GM18867 (cell line): ENCODE measurements around the gene UQCR11.

Experiments
- ATAC-seq: cut with Tn5 transposase; IDR thresholded peaks from one replicate; pipeline ENCODE4 v1.9.1; 2021; ENCODE audit warnings: mild to moderate bottlenecking, moderate library complexity; ENCODE audit not compliant: unreplicated experiment

Gene UQCR11

DNA sequence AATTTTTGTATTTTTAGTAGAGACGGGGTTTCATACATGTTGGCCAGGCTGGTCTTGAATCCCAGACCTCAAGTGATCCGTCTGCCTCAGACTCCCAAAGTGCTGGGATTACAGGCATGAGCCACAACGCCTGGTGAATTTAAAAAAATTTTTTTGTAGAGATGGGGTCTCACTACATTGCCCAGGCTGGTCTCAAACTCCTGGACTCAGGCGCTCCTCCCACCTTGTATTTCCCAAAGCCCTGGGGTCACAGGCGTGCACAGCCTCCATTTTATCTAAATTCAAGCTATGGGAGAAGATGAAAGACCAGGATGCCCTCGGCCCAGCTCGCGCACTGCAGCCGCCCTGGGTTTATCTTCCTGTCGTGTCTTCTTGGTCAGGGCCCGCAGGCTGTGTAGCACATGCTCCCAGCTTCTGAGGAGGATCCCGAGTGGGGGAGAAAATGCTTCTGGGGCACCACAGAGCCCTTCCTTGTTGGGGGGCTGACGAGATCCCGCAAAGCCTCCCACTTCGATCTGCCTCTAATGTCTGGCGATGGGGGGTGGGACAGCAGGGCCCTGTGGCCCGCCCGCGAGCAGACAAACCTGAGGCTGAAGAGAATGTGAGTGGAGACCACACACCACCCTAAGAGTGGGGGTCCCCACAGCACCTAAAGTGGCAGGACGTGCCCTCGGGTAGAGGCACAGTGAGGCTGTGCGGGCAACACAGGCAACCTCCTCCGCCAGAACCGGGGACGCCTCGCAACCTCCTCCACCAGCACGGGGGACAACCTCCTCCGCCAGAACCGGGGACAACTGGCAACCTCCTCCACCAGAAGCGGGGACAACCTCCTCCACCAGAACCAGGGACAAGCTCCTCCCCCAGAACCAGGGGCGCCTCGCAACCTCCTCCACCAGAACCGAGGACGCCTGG, 31.3 kb upstream of the UQCR11 start:
- no peak for ATAC-seq

GRCh38 chr19:1634938-1635243, 29.6 kb upstream of the UQCR11 start:
- ATAC-seq: no peak

DNA sequence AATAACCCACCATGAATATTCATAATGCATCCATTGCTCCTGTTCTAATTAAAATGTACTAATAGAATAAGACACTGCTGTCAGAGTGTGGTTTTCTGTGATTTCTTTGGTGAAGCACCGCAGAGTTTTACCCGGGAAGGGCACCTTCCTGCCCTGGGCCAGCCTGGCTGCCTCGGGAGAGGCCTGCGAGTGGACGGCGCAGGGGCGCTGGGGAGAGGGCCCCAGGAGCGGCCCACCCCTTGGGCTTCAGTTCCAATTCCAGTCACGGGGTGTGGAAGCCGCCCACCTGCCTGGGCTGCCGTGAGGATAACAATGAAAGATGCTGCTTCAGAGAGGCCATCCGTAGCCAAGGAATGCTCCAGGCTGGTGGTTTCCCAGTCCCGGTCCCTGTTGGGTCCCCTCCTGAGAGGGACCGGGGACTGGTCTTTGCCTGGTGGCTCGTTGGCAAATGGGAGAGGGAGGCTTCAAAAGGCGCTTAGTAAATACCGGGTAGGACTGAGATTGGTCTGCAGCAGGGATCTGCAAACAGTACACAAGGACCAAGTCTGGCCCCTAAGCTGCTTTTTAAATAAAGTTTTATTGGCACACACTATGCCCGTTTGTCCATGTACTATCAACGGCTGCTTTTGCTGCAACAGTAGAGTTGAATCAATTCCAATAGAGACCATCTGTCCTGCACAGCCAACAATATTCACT, 29.1 kb upstream of the UQCR11 start:
- ATAC-seq: no peak

DNA sequence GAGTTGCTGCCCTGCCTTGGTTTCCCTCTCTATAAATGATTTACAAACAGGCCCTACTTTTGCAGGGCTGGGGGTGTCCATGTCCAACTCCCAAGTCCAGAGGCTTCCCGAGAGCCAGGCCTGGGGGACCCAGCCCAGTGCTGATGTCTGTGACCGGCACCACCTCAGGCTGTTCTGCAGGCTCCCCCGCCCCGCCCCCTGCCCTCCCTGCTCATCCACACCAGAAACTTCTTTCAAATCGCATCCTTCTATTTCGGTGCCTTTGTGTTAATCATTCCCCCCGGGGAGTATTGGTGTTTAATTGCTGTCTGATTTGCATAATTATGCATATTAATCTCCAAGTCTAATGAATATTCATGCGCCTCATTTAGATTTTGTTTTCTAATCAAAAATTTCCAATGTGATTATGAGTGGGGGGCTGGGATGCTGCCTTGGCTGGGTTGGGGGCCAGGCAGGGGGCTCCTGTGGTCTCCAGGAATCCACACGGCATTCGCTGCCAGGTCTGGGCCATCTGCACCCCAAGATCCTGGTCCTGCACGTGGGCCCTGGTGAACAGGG, 28.1 kb upstream of the UQCR11 start:
- ATAC-seq: no peak

DNA sequence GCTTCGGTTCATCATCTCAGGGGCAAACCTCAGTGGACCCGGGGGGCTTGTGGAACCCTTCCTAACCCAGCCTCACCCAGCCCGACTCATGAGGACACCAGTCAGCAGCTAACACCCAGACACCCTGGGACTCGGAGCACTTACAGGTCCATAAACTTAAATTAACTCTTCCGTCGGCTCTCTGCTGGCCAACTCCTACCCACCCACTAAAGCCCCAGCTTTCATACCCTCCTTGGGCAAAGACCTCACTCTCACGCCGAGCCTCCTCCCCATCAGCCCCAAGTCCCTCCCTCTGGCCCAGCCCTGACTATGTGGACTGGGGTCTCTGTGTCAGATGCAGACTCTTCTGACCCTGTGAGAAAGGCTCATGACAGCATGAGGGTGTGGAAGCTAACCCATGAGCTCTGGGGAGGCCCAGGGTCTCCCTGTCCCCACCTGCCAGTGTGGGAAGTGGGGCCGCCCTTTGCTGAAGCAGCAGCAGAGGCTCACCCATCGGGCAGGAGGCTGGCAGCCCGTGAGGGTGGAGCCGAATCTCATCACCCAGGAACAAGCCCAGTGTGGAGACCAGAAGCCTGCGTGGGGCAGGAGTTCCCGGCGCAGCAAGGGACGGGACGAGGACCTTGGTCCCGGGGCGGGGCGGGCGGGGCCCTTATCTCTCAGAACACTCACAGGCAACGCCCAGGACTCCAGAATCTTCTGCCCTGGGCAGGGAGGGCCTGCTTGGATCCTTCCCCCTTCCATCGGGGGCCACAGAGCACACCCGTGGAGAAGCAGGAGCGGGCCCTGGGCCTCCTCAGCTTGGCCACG, 27.4 kb upstream of the UQCR11 start:
- ATAC-seq: no peak

GRCh38 chr19:1631557-1632100, 26.4 kb upstream of the UQCR11 start:
- ATAC-seq: no peak

- no peak for ATAC-seq
These were observed 25.5 kb upstream of the UQCR11 start for GRCh38 chr19:1630811-1631210.

- no peak for ATAC-seq
These were observed 24.8 kb upstream of the UQCR11 start for GRCh38 chr19:1630012-1630411.

- no peak for ATAC-seq
These were observed 24.1 kb upstream of the UQCR11 start for GRCh38 chr19:1629256-1629808.

DNA sequence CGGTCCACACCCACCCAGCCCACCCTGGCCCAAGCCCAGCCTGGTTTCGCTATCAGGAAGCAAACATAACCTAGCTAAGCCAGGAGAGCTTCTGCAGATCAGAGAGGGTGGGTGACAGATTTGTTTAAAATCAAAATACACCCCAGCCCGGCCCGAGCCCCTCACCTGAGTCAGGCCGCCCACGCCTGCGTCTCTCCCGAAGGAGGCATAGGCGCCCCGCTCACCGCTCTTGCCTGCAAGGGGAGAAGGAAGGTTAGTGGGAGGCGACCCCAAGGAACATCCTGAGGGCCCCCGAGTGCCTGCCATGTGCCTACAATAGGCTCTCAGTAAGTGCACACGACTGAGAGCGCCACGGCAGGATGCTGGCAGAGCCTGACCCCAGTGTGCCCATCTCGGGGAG, 21.9 kb upstream of the UQCR11 start:
- no peak for ATAC-seq

DNA sequence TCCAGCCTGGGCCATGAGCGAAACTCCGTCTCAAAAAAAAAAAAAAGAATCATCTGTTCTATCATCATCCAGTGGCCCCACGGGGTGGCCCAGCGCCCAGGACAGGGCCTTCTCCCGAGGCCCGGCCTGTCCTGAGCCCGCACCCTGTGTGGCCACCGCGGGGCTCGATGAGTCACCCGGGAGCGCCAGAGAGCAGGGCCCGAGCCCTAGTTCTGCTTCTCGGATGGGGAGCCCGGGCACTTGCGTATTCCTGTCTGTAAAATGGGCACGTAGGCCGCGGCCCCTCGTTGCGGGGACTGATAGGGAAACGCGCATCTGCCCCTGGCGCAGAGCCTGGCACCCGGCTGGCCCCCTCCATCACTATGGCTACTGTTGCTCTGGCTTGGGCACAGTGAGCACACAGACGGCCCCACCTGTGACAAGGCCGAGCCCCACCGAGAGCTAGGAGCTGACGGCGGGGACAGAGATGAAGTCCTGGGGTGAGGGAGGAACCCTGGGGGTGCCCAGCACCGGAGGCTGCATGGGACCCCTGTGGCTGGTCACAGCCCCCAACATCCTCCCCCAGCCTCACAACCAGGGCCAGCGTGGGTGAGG, 21.3 kb upstream of the UQCR11 start:
- ATAC-seq: no peak

- ATAC-seq: no peak
These were observed 19.2 kb upstream of the UQCR11 start for GRCh38 chr19:1624458-1624857.

GRCh38 chr19:1622541-1622940, 17.3 kb upstream of the UQCR11 start:
- no peak for ATAC-seq

DNA sequence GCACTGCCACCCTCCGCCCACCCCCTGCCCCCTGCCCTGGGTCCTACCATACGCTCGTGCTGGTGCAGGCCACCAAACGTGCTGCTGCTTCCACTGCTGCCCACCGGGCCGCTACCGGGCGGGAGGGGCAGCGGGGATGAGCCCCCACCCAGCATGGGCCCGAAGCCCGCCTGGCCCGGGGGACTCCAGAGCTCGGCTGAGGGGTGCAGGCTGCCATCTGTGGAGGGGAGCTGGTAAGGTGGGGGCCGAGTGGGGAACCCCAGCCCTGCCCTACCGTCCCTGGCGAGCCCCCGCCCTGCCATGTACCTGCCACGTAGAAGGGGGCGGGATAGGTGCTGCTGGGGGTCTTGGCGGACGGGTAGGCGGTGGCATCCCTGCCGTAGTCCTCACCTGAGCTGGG, 16.7 kb upstream of the UQCR11 start:
- ATAC-seq: no peak

DNA sequence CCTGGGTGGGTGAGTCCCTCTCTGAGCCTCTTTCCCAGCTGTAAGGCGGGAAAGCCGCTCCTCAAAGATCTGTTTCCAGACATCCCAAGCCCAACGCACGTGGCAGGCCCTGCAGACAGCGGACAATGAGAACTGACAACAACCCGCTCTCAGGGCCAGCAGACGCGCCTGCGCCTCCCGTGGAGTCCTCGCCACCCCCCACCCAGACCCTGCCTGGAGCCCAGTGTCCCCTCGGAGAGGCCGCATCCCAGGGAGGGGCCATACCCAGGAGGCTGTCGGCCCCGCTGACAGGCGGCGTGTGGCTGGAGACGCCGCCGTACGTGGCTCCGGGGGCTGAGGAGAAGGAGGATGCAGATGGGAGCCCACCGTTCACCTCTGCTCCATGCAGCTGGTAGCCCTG, 16.3 kb upstream of the UQCR11 start:
- no peak for ATAC-seq

GRCh38 chr19:1621021-1621420, 15.8 kb upstream of the UQCR11 start:
- ATAC-seq: no peak

DNA sequence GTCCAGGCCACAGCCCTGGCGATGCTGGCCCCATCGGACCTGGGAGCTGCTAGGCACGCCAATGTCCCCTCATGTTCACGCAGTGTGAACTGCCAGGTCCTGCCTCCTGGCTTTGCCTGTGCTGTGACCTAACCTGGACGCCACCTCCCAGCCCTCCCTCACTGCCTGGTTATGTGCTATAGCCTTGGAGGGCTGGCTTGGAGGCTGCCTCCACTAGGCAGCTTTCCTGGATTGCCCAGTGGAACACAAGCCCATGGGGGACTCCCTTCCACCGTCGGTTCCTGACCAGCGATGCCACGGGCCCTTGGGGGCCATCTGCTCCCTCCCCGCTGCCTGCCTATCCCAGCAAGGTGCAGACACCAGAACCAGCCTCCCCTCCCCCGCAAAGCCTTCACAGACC, 15.2 kb upstream of the UQCR11 start:
- ATAC-seq: no peak

DNA sequence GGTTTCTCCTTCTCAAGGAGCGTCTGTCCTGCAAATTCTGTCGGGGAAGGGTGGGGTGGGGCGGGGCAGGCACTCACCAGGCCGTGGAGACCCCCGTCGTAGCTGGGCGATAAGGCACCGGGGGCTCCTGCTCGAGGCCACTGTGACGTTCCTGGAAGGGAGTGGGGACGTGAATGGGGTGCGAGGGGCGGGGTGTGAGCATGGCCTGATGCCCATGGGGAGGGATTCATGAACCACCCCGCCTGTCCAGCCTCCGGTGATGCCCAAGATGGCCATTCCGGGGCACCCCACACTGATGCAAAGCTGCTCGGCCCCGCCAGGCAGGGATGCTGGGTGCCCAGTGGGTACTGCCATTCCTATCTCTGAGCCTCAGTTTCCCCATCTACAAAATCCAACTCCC, 14.4 kb upstream of the UQCR11 start:
- no peak for ATAC-seq

GRCh38 chr19:1619094-1619439, 13.8 kb upstream of the UQCR11 start:
- ATAC-seq: no peak
